Measurements from ENCODE around the gene USP28.

Gene USP28

GRCh38 chr11:113867843-113868503 lies 7.4 kb downstream of the USP28 start:
- TF ChIP-seq CTCF (IDR thresholded peaks at IDR 0.05; ENCODE audit: low read depth, low read length, missing control alignments), result no peak
- in situ Hi-C loops (cut with HindIII; ENCODE audit: low pct_ligation_motif_present, low sequenced_read_pairs), result no loop called here
- DNase-seq, result no peak
- H3K27ac ChIP-seq, result no peak overlapping the region
- H3K36me3 ChIP-seq (replicated peaks), result no peaks in the 10 kb centered on the region
- H3K27me3 ChIP-seq (replicated peaks), result no peaks in the 10 kb centered on the region
- H3K4me3 ChIP-seq (ENCODE audit: low read depth, low read length), result no peak overlapping the region

- no peaks in the 10 kb centered on the region for H3K36me3 ChIP-seq (replicated peaks)
- H3K27ac ChIP-seq, result no peak overlapping the region
- H3K27me3 ChIP-seq (replicated peaks), result no peaks in the 10 kb centered on the region
- H3K4me3 ChIP-seq (ENCODE audit: low read depth, low read length), result no peak overlapping the region
- in situ Hi-C loops (cut with HindIII; ENCODE audit: low pct_ligation_motif_present, low sequenced_read_pairs), result no loop called here
- no peak for TF ChIP-seq CTCF (IDR thresholded peaks at IDR 0.05; ENCODE audit: low read depth, low read length, missing control alignments)
- no peak for DNase-seq
Observed at GRCh38 chr11:113865873-113866272, 9.5 kb downstream of the USP28 start.

- H3K27ac ChIP-seq, result no peak overlapping the region
- no peak for TF ChIP-seq CTCF (IDR thresholded peaks at IDR 0.05; ENCODE audit: low read depth, low read length, missing control alignments)
Observed at GRCh38 chr11:113864410-113864809, 11.0 kb downstream of the USP28 start.

GRCh38 chr11:113862435-113862834 lies 12.9 kb downstream of the USP28 start:
- Histone ChIP-seq H3K4me3 (ENCODE audit: low read depth, low read length) (no peak overlapping the region), H3K36me3 (replicated peaks) (no peaks in the 10 kb centered on the region), H3K27me3 (replicated peaks) (no peaks in the 10 kb centered on the region), H3K27ac (no peak overlapping the region)
- no peak for TF ChIP-seq CTCF (IDR thresholded peaks at IDR 0.05; ENCODE audit: low read depth, low read length, missing control alignments)
- in situ Hi-C loops (cut with HindIII; ENCODE audit: low pct_ligation_motif_present, low sequenced_read_pairs), result no loop called here
- peak; percentile 43 for DNase-seq

More at GRCh38 chr11:113864410-113864809, 11.0 kb downstream of the USP28 start:
- no peak overlapping the region for H3K4me3 ChIP-seq (ENCODE audit: low read depth, low read length)
- no peak for DNase-seq
- H3K36me3 ChIP-seq (replicated peaks), result no peaks in the 10 kb centered on the region
- no peaks in the 10 kb centered on the region for H3K27me3 ChIP-seq (replicated peaks)
- in situ Hi-C loops (cut with HindIII; ENCODE audit: low pct_ligation_motif_present, low sequenced_read_pairs), result no loop called here

GRCh38 chr11:113859665-113860064 lies 15.7 kb downstream of the USP28 start:
- Histone ChIP-seq H3K27me3 (replicated peaks) (no peaks in the 10 kb centered on the region), H3K36me3 (replicated peaks) (no peaks in the 10 kb centered on the region), H3K4me3 (ENCODE audit: low read depth, low read length) (no peak overlapping the region), H3K27ac (no peak overlapping the region)
- no peak for TF ChIP-seq CTCF (IDR thresholded peaks at IDR 0.05; ENCODE audit: low read depth, low read length, missing control alignments)
- DNase-seq, result no peak
- in situ Hi-C loops (cut with HindIII; ENCODE audit: low pct_ligation_motif_present, low sequenced_read_pairs), result no loop called here
